GM18858 (cell line): ENCODE results near the gene TSPAN7.
A peak's percentile ranks its signal among the peaks of the same experiment; 100 is the strongest.

Experiments
- ATAC-seq: cut with Tn5 transposase; IDR thresholded peaks from one replicate; pipeline ENCODE4 v1.9.1; 2021; ENCODE audit not compliant: unreplicated experiment

The TSPAN7 gene

DNA sequence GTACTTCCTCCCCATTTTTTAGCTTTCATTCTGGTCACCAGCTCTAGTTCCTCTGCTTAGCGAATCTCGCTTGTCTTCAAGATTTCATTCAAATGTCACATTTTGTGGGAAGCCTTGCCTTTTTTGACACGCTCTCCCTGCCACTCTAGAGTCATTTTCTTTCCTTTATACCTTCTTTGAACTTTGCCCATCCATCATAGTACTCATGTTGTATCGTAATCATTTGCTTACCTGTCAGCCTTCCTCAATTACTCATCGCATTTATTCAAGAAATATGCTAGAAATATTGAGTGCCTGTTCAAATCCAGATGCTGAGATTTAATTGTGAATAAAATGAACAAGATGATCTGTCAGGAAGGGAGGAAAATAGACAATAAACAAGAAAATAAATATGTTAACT lies 21.8 kb downstream of the TSPAN7 start:
- ATAC-seq: no peak

GRCh38 chrX:38594434-38594833 lies 33.1 kb downstream of the TSPAN7 start:
- ATAC-seq: no peak

DNA sequence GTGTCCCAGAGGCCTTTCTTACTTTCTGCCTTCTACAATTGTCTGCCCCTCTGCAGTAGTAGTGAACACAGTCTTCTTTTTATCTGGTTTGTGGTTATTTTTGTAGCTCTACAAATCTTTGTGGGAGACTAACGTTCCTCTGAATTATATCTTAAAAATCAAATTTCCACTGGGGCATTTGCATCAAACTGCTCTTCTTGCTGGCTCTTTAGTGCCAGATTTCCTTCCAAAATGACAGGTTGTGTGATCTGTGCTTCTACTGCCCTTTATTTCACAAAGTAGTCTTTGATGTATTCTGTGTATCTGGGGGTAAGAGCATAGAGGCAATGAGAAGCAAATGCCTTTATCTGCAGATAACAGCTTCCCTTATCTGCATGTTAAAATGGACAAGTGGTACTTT lies 34.5 kb downstream of the TSPAN7 start:
- no peak for ATAC-seq

DNA sequence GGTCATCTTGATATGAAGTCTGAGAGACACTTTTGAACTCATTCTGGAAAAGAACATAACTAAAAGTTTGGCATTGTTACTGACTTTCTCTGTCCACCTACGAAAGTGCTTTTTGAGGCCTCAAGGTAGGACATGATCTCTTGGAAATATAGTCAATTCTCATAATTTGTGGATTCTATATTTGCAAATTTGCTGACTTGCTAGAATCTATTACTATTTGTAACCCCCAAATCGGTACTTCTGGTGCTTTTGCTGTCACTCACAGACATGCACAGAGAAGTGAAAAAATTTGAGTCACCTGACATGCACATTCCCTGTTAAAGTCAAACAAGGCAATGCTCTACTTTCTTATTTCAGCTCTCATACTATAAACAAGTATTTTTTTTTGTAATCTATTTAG lies 35.6 kb downstream of the TSPAN7 start:
- no peak for ATAC-seq

DNA sequence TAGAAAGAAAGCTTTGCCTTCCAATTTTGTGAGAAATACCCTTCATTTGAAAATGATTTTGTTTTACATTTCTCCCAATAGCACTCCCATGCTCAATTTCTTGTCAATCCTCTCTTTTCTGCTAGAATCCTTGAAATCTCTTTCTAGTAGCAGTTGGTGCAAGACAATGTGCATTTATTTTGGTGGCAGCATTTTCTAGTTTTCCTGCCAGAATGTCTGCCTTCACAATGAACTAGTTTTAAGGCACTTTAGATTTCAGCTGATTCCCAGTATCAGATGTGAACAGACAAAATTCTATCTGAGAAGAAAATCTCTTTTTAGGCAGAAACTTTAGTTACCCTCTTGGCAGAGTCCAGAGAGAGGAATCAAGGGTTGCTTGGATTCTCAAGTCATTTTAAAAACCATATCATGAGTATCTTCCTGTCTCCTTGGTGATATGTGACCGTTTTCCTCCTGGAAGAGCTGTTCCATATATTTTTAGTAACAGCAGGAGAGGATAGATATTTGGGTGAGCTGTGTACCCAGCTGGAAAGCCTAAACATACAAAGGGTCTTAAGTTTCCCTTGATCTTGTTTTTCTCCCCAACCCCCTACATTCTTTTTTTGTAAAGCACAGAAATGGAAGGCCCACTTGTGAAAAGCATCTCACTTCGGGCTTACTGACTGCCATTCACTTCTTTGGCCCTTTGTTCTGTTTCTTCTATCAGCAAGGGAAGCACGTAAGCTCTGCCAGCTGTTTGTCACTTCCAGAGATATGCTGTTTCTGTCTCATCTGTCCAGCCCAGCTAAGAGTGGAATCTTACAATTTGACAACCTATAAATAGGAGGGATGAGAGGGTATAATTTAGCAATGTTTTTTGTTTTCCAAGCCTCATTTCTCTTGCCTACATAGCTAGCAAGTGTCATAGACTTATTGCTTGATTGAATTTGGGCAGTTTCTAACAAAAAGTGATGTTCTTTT lies 38.7 kb downstream of the TSPAN7 start:
- ATAC-seq: no peak

- no peak for ATAC-seq
These were observed 40.5 kb downstream of the TSPAN7 start for GRCh38 chrX:38601866-38602265.

- ATAC-seq: no peak
These were observed 45.5 kb downstream of the TSPAN7 start for GRCh38 chrX:38606821-38607220.

GRCh38 chrX:38607976-38608375 lies 46.6 kb downstream of the TSPAN7 start:
- no peak for ATAC-seq

DNA sequence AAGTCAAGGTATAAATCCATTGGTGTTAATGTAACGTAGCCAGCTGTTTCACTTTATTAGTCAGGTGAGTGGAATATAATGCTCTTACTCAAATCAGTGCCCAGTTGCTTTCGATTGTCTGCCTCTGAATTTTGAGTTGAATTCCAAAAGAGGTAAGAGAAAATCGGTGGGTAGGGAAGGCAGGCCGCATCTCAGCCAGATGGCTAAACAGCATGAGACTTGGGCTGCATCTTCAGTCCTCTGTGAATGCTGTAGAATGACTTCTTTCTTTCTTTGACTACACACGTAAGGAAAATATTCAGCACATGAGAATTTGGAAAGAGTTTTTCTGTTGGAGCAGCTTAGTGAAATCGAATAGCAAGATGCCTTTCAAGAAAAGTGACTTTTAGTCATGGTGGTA lies 49.5 kb downstream of the TSPAN7 start:
- ATAC-seq: no peak

DNA sequence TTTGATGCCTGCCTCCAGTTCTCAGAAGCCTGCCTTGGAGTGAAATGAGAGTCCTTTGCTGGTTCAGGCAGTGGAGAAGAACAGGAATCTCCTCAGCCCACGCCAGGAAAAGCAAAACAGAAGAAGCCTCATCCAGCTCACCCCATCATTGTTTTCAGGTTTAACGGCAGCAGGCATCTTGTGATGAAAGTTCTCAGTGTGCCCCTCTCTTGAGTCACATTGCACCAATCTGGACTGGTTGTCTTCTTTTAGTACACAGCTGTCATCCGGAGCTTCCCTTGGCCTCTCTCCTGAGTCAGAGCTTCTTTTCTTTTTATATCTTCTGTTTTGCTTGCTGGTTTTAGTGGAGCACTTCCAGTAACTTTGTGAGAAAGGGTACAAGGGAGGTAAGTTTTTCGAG lies 50.9 kb downstream of the TSPAN7 start:
- ATAC-seq: no peak

DNA sequence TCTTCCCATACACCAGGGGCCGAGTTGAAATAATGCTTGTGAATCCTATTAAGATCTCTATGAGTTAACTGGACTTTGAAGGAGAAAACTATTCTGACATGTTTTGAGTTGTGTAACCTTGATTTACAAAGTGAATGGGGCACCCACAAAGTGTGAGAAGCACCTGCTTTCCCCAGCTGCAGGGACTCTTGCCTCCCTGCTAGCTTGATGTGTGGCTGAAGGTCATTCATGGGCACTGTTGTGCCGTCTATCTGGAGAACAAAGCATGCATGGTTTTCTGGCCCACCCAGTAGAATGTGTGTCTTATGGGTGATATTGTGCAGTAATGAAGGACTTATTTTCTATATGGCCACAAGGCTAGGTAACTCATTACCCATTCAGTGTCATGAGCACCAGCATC lies 53.1 kb downstream of the TSPAN7 start:
- no peak for ATAC-seq

GRCh38 chrX:38616904-38617303 lies 55.6 kb downstream of the TSPAN7 start:
- no peak for ATAC-seq

DNA sequence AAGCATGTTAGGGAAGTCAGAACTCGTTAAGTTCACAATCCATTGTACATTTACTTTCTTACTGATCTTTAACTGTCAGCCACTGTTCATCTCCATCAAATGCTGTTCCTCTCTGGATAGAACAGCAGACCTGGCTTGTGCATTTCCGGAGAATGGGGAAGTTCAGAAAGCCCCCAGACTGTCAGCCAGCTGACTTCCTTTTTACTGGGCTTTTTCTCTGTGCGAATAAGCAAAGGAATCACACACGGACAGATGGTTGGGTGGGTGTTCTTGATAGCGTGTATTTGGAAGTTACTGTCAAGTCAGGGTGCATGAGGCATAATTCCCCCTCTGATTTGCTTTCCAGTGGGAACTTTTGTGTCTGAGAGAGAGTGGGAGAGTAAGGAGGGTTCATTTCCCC lies 56.8 kb downstream of the TSPAN7 start:
- ATAC-seq: no peak

DNA sequence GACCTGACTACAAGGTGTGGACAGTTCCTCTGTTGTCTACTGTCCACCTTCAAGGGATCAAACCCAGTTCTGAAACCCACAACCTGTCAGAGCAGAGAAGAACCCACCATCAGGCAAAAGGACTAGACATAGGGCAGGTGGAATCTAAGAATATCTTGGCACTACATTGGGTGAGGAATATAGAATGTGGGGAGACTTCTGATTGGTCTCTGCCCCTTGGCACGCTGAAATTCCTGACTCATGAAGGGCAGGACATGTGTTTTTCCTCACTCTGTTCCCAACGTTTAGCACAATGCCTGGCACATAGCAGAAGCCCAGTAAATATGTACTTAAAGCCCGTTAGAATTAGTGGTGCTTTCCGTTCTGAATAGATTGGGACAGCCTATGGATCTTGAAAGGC lies 59.3 kb downstream of the TSPAN7 start:
- no peak for ATAC-seq

- no peak for ATAC-seq
These were observed 65.0 kb downstream of the TSPAN7 start for GRCh38 chrX:38626296-38626695.

DNA sequence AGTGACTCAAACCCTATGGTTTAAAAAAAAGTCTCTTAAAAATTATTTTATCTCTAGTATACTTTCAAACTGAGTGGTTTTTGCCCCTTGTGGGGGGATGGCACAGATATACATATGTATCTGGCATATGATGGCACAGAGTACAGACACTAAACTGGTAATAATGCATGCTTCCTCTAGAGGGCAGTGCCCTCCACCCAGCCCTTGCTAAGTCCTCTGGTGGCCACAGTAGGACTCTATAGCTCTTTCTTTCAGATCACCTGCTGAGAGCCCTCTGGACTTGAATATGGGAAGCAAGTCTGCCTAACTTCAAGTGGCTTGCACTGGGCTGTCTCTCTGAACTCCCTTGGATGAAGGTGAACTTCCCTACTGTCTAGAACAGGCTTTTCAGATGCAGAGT lies 66.3 kb downstream of the TSPAN7 start:
- peak; percentile 94 for ATAC-seq

- no peak for ATAC-seq
These were observed 67.2 kb downstream of the TSPAN7 start for GRCh38 chrX:38628587-38628986.

DNA sequence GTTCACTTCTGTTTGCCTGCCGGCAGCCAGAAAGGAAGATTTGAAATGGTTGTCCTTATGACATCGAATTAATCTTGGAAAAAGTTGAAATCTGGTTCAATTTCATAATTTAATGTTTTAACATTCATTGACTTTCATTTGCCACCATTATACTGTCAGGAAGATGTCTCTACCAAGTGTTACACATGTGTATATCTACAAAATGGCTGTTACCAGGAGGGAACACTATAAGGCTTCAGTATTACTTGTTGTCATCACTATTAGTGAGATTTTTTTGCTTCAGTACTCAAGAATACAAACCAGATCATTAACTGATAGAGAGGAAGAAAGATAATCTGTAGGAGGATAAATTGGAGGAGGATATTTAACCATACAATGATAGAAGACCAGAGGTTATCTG lies 71.2 kb downstream of the TSPAN7 start:
- ATAC-seq: no peak

DNA sequence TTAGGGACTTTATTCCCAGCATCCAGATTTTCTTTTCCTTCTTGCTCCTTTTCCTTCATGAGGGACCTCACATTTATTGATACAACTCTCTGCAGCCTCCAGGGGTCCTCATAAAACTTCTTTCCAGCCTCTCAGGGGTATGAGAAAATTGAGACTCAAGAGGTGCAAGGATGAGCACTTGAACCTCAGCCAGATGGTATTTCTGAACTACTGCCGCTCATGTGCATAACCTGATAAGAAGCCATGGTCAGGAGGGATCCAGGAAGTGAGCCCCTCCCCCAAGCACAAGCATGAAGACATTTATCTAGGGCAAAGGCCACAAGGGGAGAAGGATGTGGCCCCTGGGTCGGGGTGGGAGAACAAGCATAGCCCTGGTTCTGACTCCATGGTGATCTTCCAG lies 73.3 kb downstream of the TSPAN7 start:
- no peak for ATAC-seq

DNA sequence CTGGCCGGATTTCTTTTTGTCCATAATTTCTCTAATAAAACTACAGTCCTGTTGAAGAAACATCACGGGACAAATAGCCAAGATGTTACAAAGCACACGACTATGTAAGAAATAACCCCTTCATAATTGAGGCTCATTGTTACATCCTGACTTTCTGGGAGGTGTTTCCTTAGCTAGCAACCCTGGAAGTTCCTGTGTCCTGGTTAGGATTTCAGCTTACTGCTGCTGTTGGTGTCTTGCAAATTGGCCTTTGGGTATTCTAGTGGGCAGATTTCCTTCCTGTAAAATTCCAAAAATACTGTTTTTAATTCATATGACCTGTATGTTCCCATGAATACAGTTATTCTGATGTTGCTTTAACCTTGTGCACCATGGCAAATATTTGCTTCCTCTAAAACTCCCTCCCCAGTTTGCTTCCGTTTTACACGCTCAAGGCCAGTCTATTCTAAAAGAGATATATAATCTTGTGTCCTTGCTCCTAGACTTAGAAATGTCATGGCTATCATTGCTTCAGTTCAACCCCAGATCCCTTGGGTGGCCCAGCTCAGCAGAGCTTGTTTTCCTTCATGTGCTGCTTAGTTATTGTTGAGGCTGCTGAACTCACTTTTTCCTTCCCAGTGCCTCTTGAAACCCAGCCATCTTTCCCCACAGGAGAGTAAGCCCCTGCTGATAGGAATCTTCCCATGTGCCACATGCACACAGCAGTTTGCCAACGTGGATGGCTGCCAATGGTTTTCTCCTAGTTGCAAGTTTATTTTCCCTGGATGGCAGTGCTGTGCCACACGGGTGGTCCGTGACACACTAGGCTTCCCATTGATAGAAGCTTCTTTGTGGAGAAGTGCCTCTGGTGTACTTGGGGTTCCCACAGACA lies 75.8 kb downstream of the TSPAN7 start:
- ATAC-seq: no peak

DNA sequence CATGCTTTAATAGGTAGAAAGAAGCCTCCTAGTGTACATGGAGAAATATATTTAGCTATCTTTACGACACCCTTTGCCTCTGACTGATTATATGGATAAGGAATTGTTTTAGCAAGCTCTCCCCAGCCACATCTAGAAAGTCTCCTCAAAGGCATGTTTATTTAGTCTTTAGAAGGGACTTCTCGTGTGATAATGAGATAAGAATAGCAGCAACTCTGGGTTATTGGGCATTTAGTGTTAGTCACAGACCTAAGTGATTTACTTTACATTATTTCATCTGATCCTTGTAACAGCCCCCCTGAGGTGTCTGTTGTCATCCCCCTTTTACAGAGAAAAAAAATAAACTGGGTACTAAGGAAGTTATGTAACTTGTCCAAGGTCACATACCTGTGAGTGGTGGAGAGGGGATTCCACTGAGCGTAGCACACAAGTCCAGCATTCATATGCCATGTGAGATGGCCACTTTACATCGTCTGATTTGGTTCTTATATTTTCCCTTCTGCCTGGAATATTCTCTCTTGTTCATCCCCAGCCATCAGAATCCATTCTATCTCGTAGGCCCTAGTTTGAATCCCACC lies 77.7 kb downstream of the TSPAN7 start:
- no peak for ATAC-seq

DNA sequence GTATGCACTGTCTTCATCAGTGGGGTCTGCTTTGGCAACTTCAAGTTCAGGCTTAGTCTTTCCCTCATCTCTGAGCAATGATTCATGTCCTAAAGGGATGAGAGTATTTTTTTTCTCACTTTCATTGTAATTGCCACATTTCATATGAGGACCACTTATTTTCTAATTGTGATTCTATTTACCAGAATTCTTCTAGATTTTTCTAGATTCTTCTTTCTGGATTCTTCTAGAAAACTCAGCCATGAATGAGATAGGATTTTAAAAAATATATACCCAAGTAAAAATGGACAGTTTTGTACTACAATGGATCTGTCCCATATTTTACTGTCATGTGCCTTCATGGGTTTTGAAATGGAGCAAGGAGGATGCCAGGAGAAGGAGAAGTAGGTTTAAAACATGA lies 78.4 kb downstream of the TSPAN7 start:
- ATAC-seq: no peak
